HepG2 (cell line): ENCODE results near the gene TMEM134. TPM values are rescaled to one million over a fixed set of nuclear protein-coding genes. Genes with fewer than 3 reads are reported as not detected.

Experiments used
- E2F2 ChIP-seq: sonication (generic); formaldehyde crosslinking; IDR thresholded peaks from 2 replicates; pipeline ENCODE4 v1.4.0; 2020; ENCODE audit warnings: missing genetic modification reagents, borderline replicate concordance
- ELF1 ChIP-seq: sonication (generic); formaldehyde crosslinking; IDR thresholded peaks from 2 replicates; pipeline ENCODE4 v1.4.0; 2020; ENCODE audit warnings: missing genetic modification reagents
- ESRRA ChIP-seq: sonication (generic); formaldehyde crosslinking; IDR thresholded peaks from 2 replicates; pipeline ENCODE4 v1.5.1; 2020; ENCODE audit warnings: mild to moderate bottlenecking, low read depth, missing genetic modification reagents
- FOSL1 ChIP-seq: sonication (generic); formaldehyde crosslinking; IDR thresholded peaks from 2 replicates; pipeline ENCODE4 v1.9.0; 2021; ENCODE audit warnings: missing genetic modification reagents, borderline replicate concordance
- HIVEP1 ChIP-seq: sonication (generic); formaldehyde crosslinking; IDR thresholded peaks from 2 replicates; pipeline ENCODE4 v1.4.0; 2020; ENCODE audit warnings: mild to moderate bottlenecking, missing genetic modification reagents
- HNF4G ChIP-seq, 2 experiments: sonication (generic) in 1 of 2; formaldehyde crosslinking in 1 of 2; IDR thresholded peaks; 2 replicates each; pipeline versions ENCODE4 v1.4.0 to v1.6.1; 2011 to 2020; ENCODE audit warnings: borderline replicate concordance in 2 of 2, low read depth in 2 of 2, mild to moderate bottlenecking in 2 of 2, low read length in 1 of 2, missing genetic modification reagents in 1 of 2, moderate library complexity in 1 of 2
- IKZF5 ChIP-seq: IDR thresholded peaks from 2 replicates; pipeline ENCODE4 v1.6.1; 2018; ENCODE audit warnings: missing genetic modification reagents, mild to moderate bottlenecking, missing compliant biosample characterization
- POGK ChIP-seq: sonication (generic); formaldehyde crosslinking; conservative IDR thresholded peaks from 2 replicates; pipeline ENCODE4 v1.8.0; 2022; ENCODE audit warnings: mild to moderate bottlenecking, moderate library complexity, missing genetic modification reagents
- SOX13 ChIP-seq, 3 experiments: fragments of 450-650 bp in 1 of 3; sonication (generic) in 1 of 3; formaldehyde crosslinking in 1 of 3; IDR thresholded peaks in 2 of 3; conservative IDR thresholded peaks in 1 of 3; 2 replicates each; pipeline versions ENCODE4 v1.5.0 to v1.6.1; 2016 to 2020; ENCODE audit warnings: antibody characterized with exemption in 1 of 3, mild to moderate bottlenecking in 1 of 3, missing compliant biosample characterization in 1 of 3, missing genetic modification reagents in 1 of 3, moderate library complexity in 1 of 3
- ZBTB39 ChIP-seq: sonication (generic); formaldehyde crosslinking; IDR thresholded peaks from 2 replicates; pipeline ENCODE4 v1.5.0; 2020; ENCODE audit warnings: missing genetic modification reagents
- ZFP90 ChIP-seq: sonication (generic); formaldehyde crosslinking; IDR thresholded peaks from 2 replicates; pipeline ENCODE4 v1.8.0; 2022; ENCODE audit warnings: missing genetic modification reagents, mild to moderate bottlenecking, inconsistent platforms, borderline replicate concordance
- ZNF350 ChIP-seq: sonication (generic); formaldehyde crosslinking; IDR thresholded peaks from 2 replicates; pipeline ENCODE4 v1.4.0; 2020; ENCODE audit warnings: mild to moderate bottlenecking, low read depth, missing genetic modification reagents, borderline replicate concordance
- ZNF564 ChIP-seq: sonication (generic); formaldehyde crosslinking; IDR thresholded peaks from 2 replicates; pipeline ENCODE4 v1.8.1; 2023; ENCODE audit warnings: mild to moderate bottlenecking, missing genetic modification reagents
- ZSCAN29 ChIP-seq: sonication (generic); formaldehyde crosslinking; conservative IDR thresholded peaks from 2 replicates; pipeline ENCODE4 v1.4.0; 2020; ENCODE audit warnings: mild to moderate bottlenecking, missing genetic modification reagents
- ZXDC ChIP-seq: sonication (generic); formaldehyde crosslinking; IDR thresholded peaks from 2 replicates; pipeline ENCODE4 v1.5.0; 2020; ENCODE audit warnings: mild to moderate bottlenecking, missing genetic modification reagents
- polyA plus RNA-seq, 8 experiments: library from polyadenylated mRNA; depleted of rRNA in 3 of 8; stranded (reverse) in 7 of 8; unstranded in 1 of 8; fragments of >200 nt; fragmentation: Illumina TruSeq in 4 of 8; extraction: Trizol in 4 of 8; gene quantifications; 2 replicates each; pipeline versions ENCODE4 v1.2.1 to v1.2.3, GENCODE V29; 2011 to 2016; ENCODE audit warnings: low read depth in 4 of 8, missing spikeins in 1 of 8, mixed read lengths in 1 of 8; ENCODE audit not compliant: insufficient read depth in 1 of 8
- total RNA-seq, 5 experiments: library from RNA; depleted of rRNA; stranded (reverse); fragments of >200 nt; fragmentation: Illumina TruSeq; extraction: Trizol; gene quantifications; 2 replicates each; pipeline ENCODE4 v1.2.3, GENCODE V29; 2016; ENCODE audit warnings: low read depth in 1 of 5

TMEM134 gene
- total and polyA plus RNA-seq, 2 of the 13 experiments (the other 11 are each of a cell fraction or from before 2014, with no cell fraction given): 6.9 to 26.9 TPM

- TF ChIP-seq ZNF350 (CRISPR knock-in tag): 0 out of 2 replicates have a peak, but pooled peaks have one; percentile 35
- no peak for TF ChIP-seq SOX13 (IDR thresholded peaks at IDR 0.05)
- TF ChIP-seq SOX13 (CRISPR knock-in tag; conservative IDR thresholded peaks at IDR 0.05 in 1 of 2, IDR thresholded peaks at IDR 0.05 in 1 of 2): 0 out of 4 replicates have a peak, but pooled peaks of 1 of the 2 experiments have one; percentile 19
- TF ChIP-seq ZXDC (CRISPR knock-in tag): peak; percentile 39; the same call in 1 of the 2 replicates
- 0 out of 2 replicates have a peak, but pooled peaks have one; percentile 8 for TF ChIP-seq POGK (CRISPR knock-in tag)
- TF ChIP-seq FOSL1 (CRISPR knock-in tag): peak; percentile 72
- no peak for TF ChIP-seq HNF4G (IDR thresholded peaks at IDR 0.05; ENCODE audit: borderline replicate concordance, low read depth, low read length)
- 0 out of 2 replicates have a peak, but pooled peaks have one; percentile 51 for TF ChIP-seq HNF4G (CRISPR knock-in tag; IDR thresholded peaks at IDR 0.05; ENCODE audit: borderline replicate concordance, low read depth)
- TF ChIP-seq IKZF5 (CRISPR knock-in tag): peak; percentile 60
- TF ChIP-seq ZFP90 (CRISPR knock-in tag): 0 out of 2 replicates have a peak, but pooled peaks have one; percentile 8
- TF ChIP-seq E2F2 (CRISPR knock-in tag): no peak
- TF ChIP-seq ZSCAN29 (CRISPR knock-in tag): no peak
- TF ChIP-seq ELF1 (CRISPR knock-in tag): peak; percentile 49; the same call in 1 of the 2 replicates
- TF ChIP-seq ZBTB39: no peak
- TF ChIP-seq ESRRA (CRISPR knock-in tag): no peak
- TF ChIP-seq ZNF564 (CRISPR knock-in tag): peak; percentile 43; the same call in 1 of the 2 replicates
- peak; percentile 48; the same call in 1 of the 2 replicates for TF ChIP-seq HIVEP1 (CRISPR knock-in tag)
Measured at GRCh38 chr11:67463680-67464410, 5.2 kb downstream of the TMEM134 start (continued).
